Measurements from ENCODE around the gene AP2A2. TPM values are rescaled to one million over a fixed set of nuclear protein-coding genes. Genes with fewer than 3 reads are reported as not detected.

The AP2A2 gene
- total RNA-seq, 1 donor from 2014 or later, result 9.5 TPM

DNA sequence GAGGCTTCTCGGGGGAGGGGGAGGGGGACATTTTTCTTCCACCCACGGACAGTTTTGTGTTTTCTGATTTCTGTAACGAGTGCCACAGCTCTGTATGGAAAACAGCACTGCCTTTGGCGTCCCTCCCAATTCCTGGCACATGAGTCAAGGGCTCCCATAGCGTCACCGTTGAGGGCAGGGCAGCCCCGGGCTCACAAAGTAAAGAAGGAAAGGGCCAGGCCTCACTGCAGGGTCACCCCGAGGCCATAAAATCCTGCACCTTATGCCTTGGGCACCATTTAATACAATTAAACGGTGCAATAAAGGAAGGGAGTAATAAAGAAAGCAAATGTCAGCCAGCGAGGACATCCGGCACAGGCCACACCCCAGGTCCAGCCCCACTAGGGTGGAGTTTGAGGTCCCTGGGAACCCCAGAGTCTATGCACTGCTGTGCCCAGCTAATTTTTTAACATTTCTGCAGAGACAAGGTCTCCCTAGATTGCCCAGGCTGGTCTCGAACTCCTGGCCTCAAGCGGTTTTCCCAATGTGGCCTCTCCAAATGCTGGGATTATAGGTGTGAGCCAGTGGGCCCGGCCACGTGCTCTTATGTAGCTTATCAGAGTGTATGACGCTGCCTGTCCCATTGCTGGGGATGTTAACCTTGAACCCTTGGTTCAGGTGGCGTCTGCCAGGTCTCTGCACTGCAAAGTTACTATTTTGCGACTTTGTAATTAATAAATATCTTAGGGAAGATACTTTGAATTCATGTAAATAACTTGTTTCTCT is 135.4 kb downstream of the AP2A2 start:
- H3K27me3 ChIP-seq (ENCODE audit: control insufficient read depth, insufficient read depth, low read length), result no peaks in the 10 kb centered on the region
- FAIRE-seq (no peak), DNase-seq (ENCODE audit: low read depth) (peak; percentile 73)
- no peak overlapping the region for H3K4me3 ChIP-seq (ENCODE audit: low read depth, low read length)
- no peaks in the 10 kb centered on the region for H3K36me3 ChIP-seq (ENCODE audit: control insufficient read depth, insufficient read depth, low read length)
- TF ChIP-seq, protein P1, sequence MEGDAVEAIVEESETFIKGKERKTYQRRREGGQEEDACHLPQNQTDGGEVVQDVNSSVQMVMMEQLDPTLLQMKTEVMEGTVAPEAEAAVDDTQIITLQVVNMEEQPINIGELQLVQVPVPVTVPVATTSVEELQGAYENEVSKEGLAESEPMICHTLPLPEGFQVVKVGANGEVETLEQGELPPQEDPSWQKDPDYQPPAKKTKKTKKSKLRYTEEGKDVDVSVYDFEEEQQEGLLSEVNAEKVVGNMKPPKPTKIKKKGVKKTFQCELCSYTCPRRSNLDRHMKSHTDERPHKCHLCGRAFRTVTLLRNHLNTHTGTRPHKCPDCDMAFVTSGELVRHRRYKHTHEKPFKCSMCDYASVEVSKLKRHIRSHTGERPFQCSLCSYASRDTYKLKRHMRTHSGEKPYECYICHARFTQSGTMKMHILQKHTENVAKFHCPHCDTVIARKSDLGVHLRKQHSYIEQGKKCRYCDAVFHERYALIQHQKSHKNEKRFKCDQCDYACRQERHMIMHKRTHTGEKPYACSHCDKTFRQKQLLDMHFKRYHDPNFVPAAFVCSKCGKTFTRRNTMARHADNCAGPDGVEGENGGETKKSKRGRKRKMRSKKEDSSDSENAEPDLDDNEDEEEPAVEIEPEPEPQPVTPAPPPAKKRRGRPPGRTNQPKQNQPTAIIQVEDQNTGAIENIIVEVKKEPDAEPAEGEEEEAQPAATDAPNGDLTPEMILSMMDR (IDR thresholded peaks at IDR 0.05; ENCODE audit: insufficient read depth, low read length, severe bottlenecking), result no peak

Other genes starting within 250 kb of the AP2A2 start
- 23.4 and 26.9 TPM in 2 replicates for gene DEAF1, start 230.6 kb upstream of the AP2A2 start, total RNA-seq
- 9.0 and 28.8 TPM in 2 replicates for gene TMEM80, start 230.1 kb upstream of the AP2A2 start, total RNA-seq
- 105 and 169 TPM in 2 replicates for gene EPS8L2, start 219.6 kb upstream of the AP2A2 start, total RNA-seq
- gene TALDO1, start 178.4 kb upstream of the AP2A2 start, total RNA-seq, result 251 and 253 TPM in 2 replicates
- 17.9 and 18.7 TPM in 2 replicates for gene GATD1, start 148.4 kb upstream of the AP2A2 start, total RNA-seq
- gene CEND1, start 135.8 kb upstream of the AP2A2 start, total RNA-seq, result not detected in 2 replicates
- 4.4 and 5.3 TPM in 2 replicates for gene SLC25A22, start 127.6 kb upstream of the AP2A2 start, total RNA-seq
- 4.4 and 5.0 TPM in 2 replicates for gene PIDD1, start 120.6 kb upstream of the AP2A2 start, total RNA-seq
- gene RPLP2, start 115.9 kb upstream of the AP2A2 start, total RNA-seq, result 211 and 353 TPM in 2 replicates
- gene PNPLA2, start 107.0 kb upstream of the AP2A2 start, total RNA-seq, result 9.0 and 15.6 TPM in 2 replicates
- 0.51 and 0.53 TPM in 2 replicates for gene CRACR2B, start 98.0 kb upstream of the AP2A2 start, total RNA-seq
- 321 and 324 TPM in 2 replicates for gene CD151, start 92.9 kb upstream of the AP2A2 start, total RNA-seq
- 8.7 and 51.6 TPM in 2 replicates for gene POLR2L, start 83.3 kb upstream of the AP2A2 start, total RNA-seq
- gene TSPAN4, start 83.0 kb upstream of the AP2A2 start, total RNA-seq, result 50.8 and 71.6 TPM in 2 replicates
- gene CHID1, start 15.1 kb upstream of the AP2A2 start, total RNA-seq, result 34.1 and 42.6 TPM in 2 replicates
- under 0.01 TPM in 1 of 2 replicates, not detected in the other for gene MUC6, start 110.8 kb downstream of the AP2A2 start, total RNA-seq
- not detected in 2 replicates for gene MUC2, start 149.0 kb downstream of the AP2A2 start, total RNA-seq
- under 0.01 TPM in 1 of 2 replicates, not detected in the other for gene MUC5AC, start 232.1 kb downstream of the AP2A2 start, total RNA-seq

Measured in bronchial epithelial cell (primary cell).